ENCODE results near the gene OR5H14. TPM values are rescaled to one million over a fixed set of nuclear protein-coding genes. Genes with fewer than 3 reads are reported as not detected.

OR5H14 gene
- not detected in 2 replicates for total RNA-seq

DNA sequence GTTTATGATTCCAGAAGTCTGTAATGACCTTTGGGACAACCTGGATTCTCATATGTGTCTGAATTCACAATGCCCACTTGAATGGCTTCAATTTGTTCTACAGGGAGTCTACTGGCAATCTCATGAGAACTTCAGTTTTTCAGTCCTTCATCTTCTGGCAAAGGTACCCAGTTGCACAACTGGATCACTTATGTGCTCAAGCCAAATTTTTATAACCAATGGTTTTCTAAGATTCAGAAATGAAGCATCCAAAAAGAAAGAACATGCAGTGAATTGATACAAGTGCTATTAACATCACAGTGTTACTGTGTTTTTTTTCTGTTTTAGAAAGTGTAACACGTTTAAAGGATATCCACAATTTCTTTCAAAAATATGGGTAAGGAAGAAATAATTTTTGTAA, at the start of gene OR5H14:
Gene OR5H14 (plus strand): TSS at position 301 of the 400 bp plus-strand sequence. CDS start 1,907 bp downstream, outside the sequence.

GRCh38 chr3:98130421-98130820, 16.9 kb upstream of the OR5H14 start, which contains the start of gene OR5H1:
TSS of gene OR5H1 (plus strand) at chr3:98130721. CDS start at chr3:98132698, 1,977 bp downstream.

DNA sequence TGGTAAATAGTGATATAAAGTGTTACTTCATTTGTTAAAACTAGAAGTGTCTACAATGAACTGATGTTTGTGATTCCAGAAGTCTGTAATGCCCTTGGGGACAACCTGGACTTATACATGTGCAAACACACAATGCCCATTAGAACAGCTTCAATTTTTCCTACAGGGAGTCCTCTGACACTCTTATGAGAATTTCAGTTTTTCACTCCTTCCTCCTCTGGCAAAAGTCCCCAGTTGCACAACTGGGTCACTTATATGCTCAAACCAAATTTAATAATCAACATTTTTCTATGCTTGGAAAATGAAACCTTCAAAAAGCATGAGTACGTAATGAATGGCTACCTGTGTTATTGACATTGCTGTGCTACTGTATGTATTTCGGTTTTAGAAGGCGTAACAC, 19.1 kb downstream of the OR5H14 start, which contains the start of gene OR5H15:
Gene OR5H15 (plus strand): TSS at position 301 of the 400 bp plus-strand sequence. CDS start 2,004 bp downstream, outside the sequence.

Other genes starting within 250 kb of the OR5H14 start
- 19.0 and 25.9 TPM in 2 replicates for gene RIOX2, start 175.0 kb upstream of the OR5H14 start, total RNA-seq
- gene GABRR3, start 112.2 kb upstream of the OR5H14 start, total RNA-seq: not detected in 2 replicates
- gene OR5AC2, start 60.3 kb upstream of the OR5H14 start, total RNA-seq: not detected in 2 replicates
- gene OR5H1, start 16.8 kb upstream of the OR5H14 start, total RNA-seq: not detected in 2 replicates
- gene OR5H15, start 19.2 kb downstream of the OR5H14 start, total RNA-seq: not detected in 2 replicates
- not detected in 2 replicates for gene OR5H6, start 116.8 kb downstream of the OR5H14 start, total RNA-seq
- not detected in 2 replicates for gene OR5H2, start 135.0 kb downstream of the OR5H14 start, total RNA-seq
- not detected in 2 replicates for gene OR5K4, start 206.4 kb downstream of the OR5H14 start, total RNA-seq
- not detected in 2 replicates for gene OR5K3, start 243.2 kb downstream of the OR5H14 start, total RNA-seq

Data from airway epithelial cell (primary cell).